HepG2 (cell line): Measurements from ENCODE around the gene IL4I1. TPM values are rescaled to one million over a fixed set of nuclear protein-coding genes. Genes with fewer than 3 reads are reported as not detected.

Experiments
- BRD4 ChIP-seq: sonication (generic); formaldehyde crosslinking; IDR thresholded peaks from 2 replicates; pipeline ENCODE4 v1.4.0; 2020; ENCODE audit warnings: missing genetic modification reagents
- EP300 ChIP-seq, 3 experiments: sonication (generic) in 1 of 3; formaldehyde crosslinking in 1 of 3; IDR thresholded peaks; 2 replicates each; pipeline versions ENCODE4 v1.5.1 to v1.6.1; 2011 to 2020; ENCODE audit warnings: low read depth in 2 of 3, low read length in 2 of 3, borderline replicate concordance in 1 of 3, improper control_type of control experiment in 1 of 3, mild to moderate bottlenecking in 1 of 3, missing genetic modification reagents in 1 of 3, moderate library complexity in 1 of 3
- EZH2 ChIP-seq: conservative IDR thresholded peaks from 2 replicates; pipeline ENCODE4 v1.6.1; 2012; ENCODE audit warnings: mild to moderate bottlenecking, low read depth, low read length, moderate library complexity
- IRX3 ChIP-seq: sonication (generic); formaldehyde crosslinking; IDR thresholded peaks from 2 replicates; pipeline ENCODE4 v1.8.1; 2023; ENCODE audit warnings: mild to moderate bottlenecking, low read depth, missing genetic modification reagents, borderline replicate concordance
- MXD1 ChIP-seq: sonication (generic); formaldehyde crosslinking; IDR thresholded peaks from 2 replicates; pipeline ENCODE4 v1.4.0; 2020; ENCODE audit warnings: mild to moderate bottlenecking, missing genetic modification reagents
- NAIF1 ChIP-seq: sonication (generic); formaldehyde crosslinking; IDR thresholded peaks from 2 replicates; pipeline ENCODE4 v1.5.0; 2020; ENCODE audit warnings: mild to moderate bottlenecking, missing genetic modification reagents, borderline replicate concordance
- PAX8 ChIP-seq: sonication (generic); formaldehyde crosslinking; IDR thresholded peaks from 2 replicates; pipeline ENCODE4 v1.8.0; 2022; ENCODE audit warnings: mild to moderate bottlenecking, missing genetic modification reagents, borderline replicate concordance
- PBX3 ChIP-seq: sonication (generic); formaldehyde crosslinking; IDR thresholded peaks from 2 replicates; pipeline ENCODE4 v1.8.1; 2023; ENCODE audit warnings: missing genetic modification reagents, inconsistent platforms, borderline replicate concordance
- SKIL ChIP-seq: sonication (generic); formaldehyde crosslinking; IDR thresholded peaks from 2 replicates; pipeline ENCODE4 v1.8.0; 2022; ENCODE audit warnings: missing genetic modification reagents, mild to moderate bottlenecking, moderate library complexity, borderline replicate concordance
- TBP ChIP-seq: sonication (generic); formaldehyde crosslinking; IDR thresholded peaks from 2 replicates; pipeline ENCODE4 v1.5.0; 2020; ENCODE audit warnings: missing genetic modification reagents
- ZFP90 ChIP-seq: sonication (generic); formaldehyde crosslinking; IDR thresholded peaks from 2 replicates; pipeline ENCODE4 v1.8.0; 2022; ENCODE audit warnings: missing genetic modification reagents, mild to moderate bottlenecking, inconsistent platforms, borderline replicate concordance
- ZNF362 ChIP-seq: sonication (generic); formaldehyde crosslinking; IDR thresholded peaks from 2 replicates; pipeline ENCODE4 v1.4.0; 2020; ENCODE audit warnings: missing genetic modification reagents, mild to moderate bottlenecking, borderline replicate concordance
- ZNF503 ChIP-seq: sonication (generic); formaldehyde crosslinking; IDR thresholded peaks from 2 replicates; pipeline ENCODE4 v1.4.0; 2020; ENCODE audit warnings: missing genetic modification reagents
- ZNF629 ChIP-seq: sonication (generic); formaldehyde crosslinking; conservative IDR thresholded peaks from 2 replicates; pipeline ENCODE4 v1.5.0; 2020; ENCODE audit warnings: missing genetic modification reagents
- ZNF704 ChIP-seq: sonication (generic); formaldehyde crosslinking; IDR thresholded peaks from 2 replicates; pipeline ENCODE4 v1.8.1; 2023; ENCODE audit warnings: mild to moderate bottlenecking, inconsistent platforms, moderate library complexity, missing genetic modification reagents, borderline replicate concordance
- ZNF749 ChIP-seq: sonication (generic); formaldehyde crosslinking; IDR thresholded peaks from 2 replicates; pipeline ENCODE4 v1.8.0; 2022; ENCODE audit warnings: mild to moderate bottlenecking, missing genetic modification reagents, moderate library complexity, borderline replicate concordance
- ZNF790 ChIP-seq: sonication (generic); formaldehyde crosslinking; IDR thresholded peaks from 2 replicates; pipeline ENCODE4 v1.8.0; 2022; ENCODE audit warnings: missing genetic modification reagents, mild to moderate bottlenecking, borderline replicate concordance
- ZNF883 ChIP-seq: sonication (generic); formaldehyde crosslinking; IDR thresholded peaks from 2 replicates; pipeline ENCODE4 v1.5.1; 2020; ENCODE audit warnings: mild to moderate bottlenecking, missing genetic modification reagents; ENCODE audit errors: not compliant biosample characterization
- polyA plus RNA-seq, 8 experiments: library from polyadenylated mRNA; depleted of rRNA in 3 of 8; stranded (reverse) in 7 of 8; unstranded in 1 of 8; fragments of >200 nt; fragmentation: Illumina TruSeq in 4 of 8; extraction: Trizol in 4 of 8; gene quantifications; 2 replicates each; pipeline versions ENCODE4 v1.2.1 to v1.2.3, GENCODE V29; 2011 to 2016; ENCODE audit warnings: low read depth in 4 of 8, missing spikeins in 1 of 8, mixed read lengths in 1 of 8; ENCODE audit not compliant: insufficient read depth in 1 of 8
- total RNA-seq, 5 experiments: library from RNA; depleted of rRNA; stranded (reverse); fragments of >200 nt; fragmentation: Illumina TruSeq; extraction: Trizol; gene quantifications; 2 replicates each; pipeline ENCODE4 v1.2.3, GENCODE V29; 2016; ENCODE audit warnings: low read depth in 1 of 5

The IL4I1 gene
- total and polyA plus RNA-seq, 2 of the 13 experiments (the other 11 are each of a cell fraction or from before 2014, with no cell fraction given), result not detected

GRCh38 chr19:49866933-49867782, 29.5 kb downstream of the IL4I1 start, which contains the start of gene PNKP (continued):
- no peak for TF ChIP-seq ZNF362 (CRISPR knock-in tag)
- 0 out of 2 replicates have a peak, but pooled peaks have one; percentile 59 for TF ChIP-seq ZFP90 (CRISPR knock-in tag)
- peak; percentile 86 for TF ChIP-seq ZNF883
- TF ChIP-seq PBX3 (CRISPR knock-in tag), result no peak
- 0 out of 2 replicates have a peak, but pooled peaks have one; percentile 19 for TF ChIP-seq IRX3 (CRISPR knock-in tag)
- TF ChIP-seq ZNF749, result no peak
- no peak for TF ChIP-seq ZNF629 (CRISPR knock-in tag)
- peak; percentile 55; the same call in 1 of the 2 replicates for TF ChIP-seq ZNF503
- 0 out of 2 replicates have a peak, but pooled peaks have one; percentile 66 for TF ChIP-seq ZNF704
- TF ChIP-seq MXD1 (CRISPR knock-in tag), result peak; percentile 94
- TF ChIP-seq NAIF1 (CRISPR knock-in tag), result peak; percentile 84
- TF ChIP-seq EP300 (IDR thresholded peaks at IDR 0.05; ENCODE audit: low read depth in 2 of 2, low read length in 2 of 2), result peak; percentile 13 to 43; a peak in 1 of 4 replicates
- no peak for TF ChIP-seq EP300 (CRISPR knock-in tag; IDR thresholded peaks at IDR 0.05; ENCODE audit: borderline replicate concordance)
- TF ChIP-seq TBP (CRISPR knock-in tag), result no peak
- 0 out of 2 replicates have a peak, but pooled peaks have one; percentile 14 for TF ChIP-seq PAX8 (CRISPR knock-in tag)
- TF ChIP-seq BRD4, result peak; percentile 43; the same call in 1 of the 2 replicates
- TF ChIP-seq ZNF790 (CRISPR knock-in tag), result peak; percentile 93
- TF ChIP-seq EZH2, result no peak
- no peak; the same call in 1 of the 2 replicates for TF ChIP-seq SKIL (CRISPR knock-in tag)
